Transverse colon (tissue), 3 donors: ENCODE measurements around the gene PXK.

Experiments
- EP300 ChIP-seq: sonication (generic); formaldehyde crosslinking; IDR thresholded peaks from one replicate; pipeline ENCODE4 v1.6.1; 2017; ENCODE audit warnings: antibody characterized with exemption, low read depth
- POLR2A ChIP-seq: fragments of 450-650 bp; IDR thresholded peaks from one replicate; pipeline ENCODE4 v1.6.1; 2016; ENCODE audit warnings: antibody characterized with exemption, mild to moderate bottlenecking, moderate library complexity
- TF ChIP-seq, protein P1 (sequence below), 5 experiments: fragments of 200-600 bp in 3 of 5; fragments of 450-650 bp in 2 of 5; sonication (generic) in 3 of 5; IDR thresholded peaks; 1 replicate in 2 of 5; 2 replicates in 3 of 5; pipeline ENCODE4 v1.5.1; 2016 to 2017; ENCODE audit warnings: antibody characterized with exemption in 5 of 5, inconsistent platforms in 3 of 5, mild to moderate bottlenecking in 2 of 5, moderate library complexity in 1 of 5

DNA sequence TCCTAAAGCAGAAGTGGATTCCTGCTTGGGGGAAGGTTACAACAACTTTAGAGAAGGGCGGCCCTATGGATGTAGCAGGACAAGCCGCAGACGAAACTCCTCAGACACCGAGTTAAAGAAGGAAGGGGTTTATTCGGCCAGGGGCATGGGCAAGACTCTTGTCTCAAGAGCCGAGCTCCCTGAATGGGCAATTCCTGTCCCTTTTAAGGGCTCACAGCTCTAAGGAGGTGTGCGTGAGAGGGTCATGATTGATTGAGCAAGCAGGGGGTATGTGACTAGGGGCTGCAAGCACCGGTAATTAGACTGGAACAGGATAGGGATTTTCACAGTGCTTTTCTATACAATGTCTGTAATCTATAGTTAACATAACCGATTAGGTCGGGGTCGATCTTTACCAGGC, 101.8 kb downstream of the PXK start:
- TF ChIP-seq, protein P1, sequence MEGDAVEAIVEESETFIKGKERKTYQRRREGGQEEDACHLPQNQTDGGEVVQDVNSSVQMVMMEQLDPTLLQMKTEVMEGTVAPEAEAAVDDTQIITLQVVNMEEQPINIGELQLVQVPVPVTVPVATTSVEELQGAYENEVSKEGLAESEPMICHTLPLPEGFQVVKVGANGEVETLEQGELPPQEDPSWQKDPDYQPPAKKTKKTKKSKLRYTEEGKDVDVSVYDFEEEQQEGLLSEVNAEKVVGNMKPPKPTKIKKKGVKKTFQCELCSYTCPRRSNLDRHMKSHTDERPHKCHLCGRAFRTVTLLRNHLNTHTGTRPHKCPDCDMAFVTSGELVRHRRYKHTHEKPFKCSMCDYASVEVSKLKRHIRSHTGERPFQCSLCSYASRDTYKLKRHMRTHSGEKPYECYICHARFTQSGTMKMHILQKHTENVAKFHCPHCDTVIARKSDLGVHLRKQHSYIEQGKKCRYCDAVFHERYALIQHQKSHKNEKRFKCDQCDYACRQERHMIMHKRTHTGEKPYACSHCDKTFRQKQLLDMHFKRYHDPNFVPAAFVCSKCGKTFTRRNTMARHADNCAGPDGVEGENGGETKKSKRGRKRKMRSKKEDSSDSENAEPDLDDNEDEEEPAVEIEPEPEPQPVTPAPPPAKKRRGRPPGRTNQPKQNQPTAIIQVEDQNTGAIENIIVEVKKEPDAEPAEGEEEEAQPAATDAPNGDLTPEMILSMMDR (IDR thresholded peaks at IDR 0.05): no peak
- TF ChIP-seq POLR2A (no peak), EP300 (no peak)
